GM13976 (cell line): ENCODE results near the gene UBE2E2.

Source experiments
- DNase-seq: peaks from one replicate; pipeline ENCODE4 v3.0.0; 2012; ENCODE audit warnings: low spot score
- in situ Hi-C: fragments of 300-500 bp; cut with MboI; formaldehyde crosslinking; loops from one replicate; pipeline ENCODE4 v1.12.0; 2022; ENCODE audit warnings: low sequenced_read_pairs, mixed read lengths, inconsistent platforms; ENCODE audit not compliant: unreplicated experiment
- TF ChIP-seq, protein P1 (sequence below): IDR thresholded peaks from 2 replicates; pipeline ENCODE4 v1.5.1; 2012; ENCODE audit warnings: borderline replicate concordance, mild to moderate bottlenecking; ENCODE audit not compliant: insufficient read depth; ENCODE audit errors: extremely low read depth, missing control alignments, control extremely low read depth

The UBE2E2 gene

DNA sequence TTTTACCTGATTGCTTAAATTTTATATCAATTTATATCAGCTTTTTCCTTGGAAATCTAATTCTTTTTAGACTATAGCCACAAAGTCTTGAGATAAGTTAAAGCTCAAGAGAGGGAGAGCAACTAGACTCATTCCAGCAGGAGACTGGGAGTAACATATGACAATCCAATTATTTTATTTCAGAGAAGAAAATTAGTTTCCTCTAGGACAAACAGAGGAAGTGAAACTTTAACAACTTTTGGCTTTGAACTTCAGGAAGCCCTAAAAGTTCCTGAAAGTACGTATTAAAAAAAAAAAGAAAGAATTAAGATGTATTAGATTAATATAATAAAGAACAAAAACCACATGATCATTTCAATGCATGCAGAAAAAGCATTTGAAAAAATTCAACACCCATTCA is 13.9 kb upstream of the UBE2E2 start:
- in situ Hi-C loops, result no loop called here
- DNase-seq, result no peak
- TF ChIP-seq, protein P1, sequence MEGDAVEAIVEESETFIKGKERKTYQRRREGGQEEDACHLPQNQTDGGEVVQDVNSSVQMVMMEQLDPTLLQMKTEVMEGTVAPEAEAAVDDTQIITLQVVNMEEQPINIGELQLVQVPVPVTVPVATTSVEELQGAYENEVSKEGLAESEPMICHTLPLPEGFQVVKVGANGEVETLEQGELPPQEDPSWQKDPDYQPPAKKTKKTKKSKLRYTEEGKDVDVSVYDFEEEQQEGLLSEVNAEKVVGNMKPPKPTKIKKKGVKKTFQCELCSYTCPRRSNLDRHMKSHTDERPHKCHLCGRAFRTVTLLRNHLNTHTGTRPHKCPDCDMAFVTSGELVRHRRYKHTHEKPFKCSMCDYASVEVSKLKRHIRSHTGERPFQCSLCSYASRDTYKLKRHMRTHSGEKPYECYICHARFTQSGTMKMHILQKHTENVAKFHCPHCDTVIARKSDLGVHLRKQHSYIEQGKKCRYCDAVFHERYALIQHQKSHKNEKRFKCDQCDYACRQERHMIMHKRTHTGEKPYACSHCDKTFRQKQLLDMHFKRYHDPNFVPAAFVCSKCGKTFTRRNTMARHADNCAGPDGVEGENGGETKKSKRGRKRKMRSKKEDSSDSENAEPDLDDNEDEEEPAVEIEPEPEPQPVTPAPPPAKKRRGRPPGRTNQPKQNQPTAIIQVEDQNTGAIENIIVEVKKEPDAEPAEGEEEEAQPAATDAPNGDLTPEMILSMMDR, result no peak

DNA sequence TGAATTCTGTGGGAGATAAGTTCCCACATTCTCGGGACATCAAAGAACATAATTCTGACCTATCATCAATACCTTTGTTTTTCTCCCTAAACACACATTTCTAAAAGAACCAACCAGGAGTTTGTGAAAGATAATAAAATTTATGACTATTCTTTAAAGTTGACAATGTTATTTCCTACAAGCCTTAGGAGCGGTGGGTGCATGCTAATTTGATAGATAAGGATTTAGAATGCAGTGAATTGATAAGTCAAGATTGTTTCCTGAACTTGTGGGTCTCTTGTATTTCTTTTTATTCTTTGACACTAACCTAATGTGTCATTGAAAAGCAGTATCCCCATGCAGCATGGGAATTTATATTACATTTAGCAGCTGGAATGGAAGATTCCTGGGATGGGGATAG is 10.3 kb upstream of the UBE2E2 start:
- in situ Hi-C loops, result no loop called here
- DNase-seq, result no peak
- TF ChIP-seq, protein P1, result no peak

DNA sequence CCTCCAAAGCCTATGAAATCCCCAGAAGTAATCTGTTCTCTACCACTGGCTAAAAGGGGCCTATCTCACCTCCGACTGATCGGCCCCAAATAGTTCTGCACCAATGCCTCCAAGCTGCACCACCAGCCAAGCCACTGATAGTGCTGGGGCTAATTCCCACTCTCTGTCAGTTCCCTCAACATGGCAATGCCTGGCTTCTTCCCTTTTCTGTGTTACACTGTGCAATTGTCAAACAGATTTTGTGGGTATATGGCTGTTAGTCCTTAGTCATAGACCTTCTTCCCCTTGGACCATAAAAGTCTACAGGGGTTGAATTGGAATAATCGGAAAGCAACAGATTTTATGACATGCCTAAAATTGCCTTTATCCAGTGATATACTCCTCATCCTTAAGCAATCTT is 9.3 kb upstream of the UBE2E2 start:
- in situ Hi-C loops, result no loop called here
- DNase-seq, result no peak

DNA sequence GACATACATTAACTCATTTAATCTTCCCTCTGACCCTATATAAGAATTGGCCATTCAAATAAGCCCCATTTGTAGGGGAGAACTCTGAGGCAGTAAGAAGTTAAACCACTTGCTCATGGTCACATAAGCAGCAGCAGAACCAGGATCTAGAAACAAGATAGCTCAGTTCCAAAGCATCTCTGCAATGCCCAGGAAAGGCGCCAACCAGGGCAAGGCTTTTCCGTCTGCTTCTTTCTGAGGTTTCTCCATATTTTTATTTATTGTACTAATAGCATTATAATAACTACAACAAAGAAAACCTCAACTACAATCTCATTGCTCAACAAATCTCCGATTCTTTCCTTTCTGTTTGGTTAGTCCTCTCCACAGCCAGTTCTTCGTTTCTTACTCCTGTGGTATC is 4.3 kb upstream of the UBE2E2 start:
- in situ Hi-C loops, result no loop called here

More for the DNA sequence above, 9.3 kb upstream of the UBE2E2 start:
- TF ChIP-seq, protein P1, result no peak

DNA sequence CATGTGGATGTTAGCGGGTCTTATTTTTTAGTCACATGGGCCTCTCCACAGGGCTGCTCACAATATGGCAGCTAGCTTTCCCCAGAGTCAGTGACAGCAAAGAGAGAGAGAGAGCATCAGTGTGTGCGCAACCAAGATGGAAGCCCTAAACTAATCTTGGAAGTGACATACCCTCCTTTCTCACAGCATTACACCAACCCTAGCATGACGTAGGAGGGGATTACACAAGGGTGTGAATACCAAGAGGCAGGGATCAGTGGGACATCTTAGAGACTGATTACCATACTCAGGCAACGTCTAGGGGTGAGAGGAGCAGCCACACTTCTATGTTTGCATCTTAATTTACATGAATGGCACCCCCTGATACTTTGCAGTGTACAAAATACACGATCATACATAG is 3.5 kb upstream of the UBE2E2 start:
- TF ChIP-seq, protein P1, result no peak
- DNase-seq, result no peak
- in situ Hi-C loops, result no loop called here

More for the DNA sequence above, 4.3 kb upstream of the UBE2E2 start:
- DNase-seq, result no peak
- TF ChIP-seq, protein P1, result no peak

DNA sequence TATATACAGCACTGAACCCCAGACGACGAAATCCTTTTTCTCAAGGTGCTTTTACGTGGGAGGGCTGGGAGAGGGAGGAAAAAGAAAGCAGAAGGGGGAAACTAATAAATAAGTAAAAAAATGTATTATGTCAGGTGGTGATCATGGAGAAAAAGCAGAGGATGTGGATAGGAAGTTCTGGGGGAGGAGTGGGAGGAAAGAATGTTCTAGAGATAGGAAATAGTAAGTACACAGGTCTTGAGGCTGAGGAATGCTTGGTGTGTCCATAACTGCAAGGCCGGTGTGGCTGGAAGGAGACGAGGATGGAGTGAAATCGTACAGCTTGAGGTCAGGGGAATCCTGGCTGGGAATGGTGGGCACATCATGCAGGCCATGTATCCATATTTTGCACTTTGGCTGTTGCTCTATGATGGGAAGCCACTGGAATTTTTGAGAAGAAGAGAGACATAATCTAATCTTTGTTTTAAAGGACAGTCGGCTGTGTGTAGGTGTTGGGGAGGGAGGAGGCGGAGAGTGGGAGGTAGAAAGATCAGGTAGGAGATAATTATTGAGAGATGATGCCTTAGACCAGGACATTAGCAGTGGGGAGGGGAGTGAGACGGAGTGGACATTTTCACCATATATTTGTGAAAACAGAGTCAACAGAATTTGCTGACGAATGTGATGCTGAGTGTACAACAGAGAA is 1.8 kb upstream of the UBE2E2 start:
- no peak for DNase-seq
- TF ChIP-seq, protein P1, result no peak
- in situ Hi-C loops, result no loop called here
